Measurements from ENCODE around the gene ZBTB7B. TPM values are rescaled to one million over a fixed set of nuclear protein-coding genes. Genes with fewer than 3 reads are reported as not detected.

The ZBTB7B gene
- total RNA-seq, 1 donor from 2014 or later, result 80.4 TPM

DNA sequence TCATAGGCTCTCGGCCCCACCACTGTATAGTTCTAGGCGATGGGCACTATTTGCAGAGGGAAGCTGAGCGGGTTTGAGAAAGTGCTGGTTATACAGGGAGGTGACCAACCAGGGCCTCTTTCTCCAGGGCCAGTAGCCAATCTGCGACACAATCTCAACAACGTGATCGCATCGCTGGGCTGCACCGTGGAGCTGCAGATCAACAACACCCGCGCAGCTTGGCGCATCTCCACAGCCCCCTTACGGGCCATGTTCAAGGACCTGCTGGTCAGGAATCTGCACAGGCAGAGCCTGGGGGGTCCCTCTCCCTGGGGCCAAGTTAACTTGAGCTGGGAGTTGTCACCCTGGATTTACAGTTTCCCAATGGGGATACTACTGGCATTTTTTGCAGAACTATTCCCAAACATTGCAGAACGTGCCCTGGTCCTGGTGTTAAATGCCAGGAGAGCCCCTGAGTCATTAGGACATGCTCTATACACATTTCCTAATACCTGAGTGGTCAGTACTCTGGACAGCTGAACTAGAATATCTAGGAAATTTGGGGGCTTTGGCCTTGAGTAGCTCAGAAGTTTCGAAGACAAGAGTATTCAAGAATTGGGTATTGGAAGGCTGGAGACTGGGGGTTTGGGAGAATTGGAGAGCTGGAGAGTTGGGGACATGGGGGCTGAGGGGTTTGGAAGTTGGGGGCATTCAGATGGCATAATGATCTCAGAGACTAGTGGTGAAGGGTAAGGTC, 37.9 kb downstream of the ZBTB7B start:
- intact Hi-C loops (cut with DNase I), result no loop called here
- TF ChIP-seq, protein P1, sequence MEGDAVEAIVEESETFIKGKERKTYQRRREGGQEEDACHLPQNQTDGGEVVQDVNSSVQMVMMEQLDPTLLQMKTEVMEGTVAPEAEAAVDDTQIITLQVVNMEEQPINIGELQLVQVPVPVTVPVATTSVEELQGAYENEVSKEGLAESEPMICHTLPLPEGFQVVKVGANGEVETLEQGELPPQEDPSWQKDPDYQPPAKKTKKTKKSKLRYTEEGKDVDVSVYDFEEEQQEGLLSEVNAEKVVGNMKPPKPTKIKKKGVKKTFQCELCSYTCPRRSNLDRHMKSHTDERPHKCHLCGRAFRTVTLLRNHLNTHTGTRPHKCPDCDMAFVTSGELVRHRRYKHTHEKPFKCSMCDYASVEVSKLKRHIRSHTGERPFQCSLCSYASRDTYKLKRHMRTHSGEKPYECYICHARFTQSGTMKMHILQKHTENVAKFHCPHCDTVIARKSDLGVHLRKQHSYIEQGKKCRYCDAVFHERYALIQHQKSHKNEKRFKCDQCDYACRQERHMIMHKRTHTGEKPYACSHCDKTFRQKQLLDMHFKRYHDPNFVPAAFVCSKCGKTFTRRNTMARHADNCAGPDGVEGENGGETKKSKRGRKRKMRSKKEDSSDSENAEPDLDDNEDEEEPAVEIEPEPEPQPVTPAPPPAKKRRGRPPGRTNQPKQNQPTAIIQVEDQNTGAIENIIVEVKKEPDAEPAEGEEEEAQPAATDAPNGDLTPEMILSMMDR (IDR thresholded peaks at IDR 0.05), result no peak
- no peaks in the 10 kb centered on the region for H3K9me3 ChIP-seq

DNA sequence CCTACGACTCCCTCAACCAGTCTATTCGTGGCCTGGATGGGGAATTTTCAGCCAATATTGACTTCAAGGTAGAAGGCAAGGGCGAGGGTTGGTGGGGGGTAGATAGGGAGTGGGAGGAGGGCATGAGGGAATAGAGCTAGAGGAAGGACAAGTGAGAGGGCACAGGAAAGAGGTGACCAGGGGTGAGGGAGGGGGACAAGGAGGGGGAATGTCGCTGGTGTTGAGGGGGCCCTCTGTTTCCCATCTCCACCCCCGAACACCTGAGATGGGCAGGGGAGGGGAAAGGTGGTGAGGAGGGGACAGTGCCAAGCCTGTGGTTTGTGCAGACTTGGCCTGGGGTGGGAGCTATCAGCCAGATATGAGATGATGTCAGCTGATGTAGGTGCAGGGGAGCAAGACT, 40.2 kb downstream of the ZBTB7B start:
- H3K4me3 ChIP-seq, result no peak overlapping the region
- TF ChIP-seq, protein P1 (IDR thresholded peaks at IDR 0.05), result no peak
- no peak overlapping the region for H3K27ac ChIP-seq
- intact Hi-C loops (cut with DNase I), result no loop called here
- peaks cover 10% of the 10 kb centered on the region for H3K4me1 ChIP-seq
- H3K27me3 ChIP-seq, result no peaks in the 10 kb centered on the region
- no peaks in the 10 kb centered on the region for H3K36me3 ChIP-seq
- ATAC-seq, result no peak
- no peak for DNase-seq
- H3K9me3 ChIP-seq, result no peaks in the 10 kb centered on the region

More for the DNA sequence above, 37.9 kb downstream of the ZBTB7B start:
- ATAC-seq (no peak), DNase-seq (no peak)
- peaks cover 15% of the 10 kb centered on the region for H3K4me1 ChIP-seq
- no peaks in the 10 kb centered on the region for H3K36me3 ChIP-seq
- H3K27ac ChIP-seq, result no peak overlapping the region
- no peaks in the 10 kb centered on the region for H3K27me3 ChIP-seq
- no peak overlapping the region for H3K4me3 ChIP-seq

DNA sequence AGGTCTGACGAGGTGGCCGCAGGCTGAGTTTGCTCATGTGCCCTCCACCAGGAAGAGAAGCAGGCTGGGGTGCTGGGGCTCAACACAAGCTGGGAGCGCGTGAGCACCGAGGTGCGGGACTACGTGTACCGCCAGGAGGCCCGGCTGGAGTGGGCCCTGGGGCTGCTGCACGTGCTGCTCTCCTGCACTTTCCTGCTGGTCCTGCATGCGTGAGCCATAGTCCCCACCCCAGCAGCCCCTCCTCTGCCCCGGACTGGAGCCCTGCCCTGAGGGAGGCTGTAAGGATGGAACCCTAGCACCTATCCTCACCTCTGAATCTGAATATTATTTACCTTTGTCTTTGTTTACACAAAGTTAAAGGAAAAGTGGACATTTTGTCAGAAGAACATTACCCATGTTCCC, 40.7 kb downstream of the ZBTB7B start:
- intact Hi-C loops (cut with DNase I), result no loop called here
- DNase-seq, result no peak
- no peak for ATAC-seq
- peaks cover 10% of the 10 kb centered on the region for H3K4me1 ChIP-seq
- no peaks in the 10 kb centered on the region for H3K27me3 ChIP-seq
- H3K4me3 ChIP-seq, result no peak overlapping the region
- no peak overlapping the region for H3K27ac ChIP-seq
- H3K9me3 ChIP-seq, result no peaks in the 10 kb centered on the region
- no peaks in the 10 kb centered on the region for H3K36me3 ChIP-seq
- TF ChIP-seq, protein P1 (IDR thresholded peaks at IDR 0.05), result no peak

DNA sequence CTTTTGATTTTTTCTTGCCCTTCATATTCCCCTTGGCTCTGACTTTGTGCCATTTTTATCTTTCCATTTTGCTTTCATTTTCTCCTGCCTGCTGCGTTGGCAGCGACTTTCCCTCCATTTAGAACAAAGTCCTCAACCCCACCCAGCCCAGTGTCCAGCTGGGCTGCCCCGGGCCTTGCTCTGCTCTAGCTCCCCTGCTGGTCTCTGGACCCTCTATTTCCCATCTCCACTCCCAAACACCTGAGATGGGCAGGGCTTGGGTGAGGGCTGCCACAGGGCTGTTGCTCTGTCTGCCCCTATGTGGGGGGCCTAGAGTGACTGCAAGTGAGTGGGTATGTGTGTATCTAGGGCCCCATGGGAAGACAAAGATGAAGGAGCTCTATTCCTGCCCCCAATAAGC, 41.2 kb downstream of the ZBTB7B start:
- no peak overlapping the region for H3K4me3 ChIP-seq
- peaks cover 10% of the 10 kb centered on the region for H3K4me1 ChIP-seq
- no peaks in the 10 kb centered on the region for H3K36me3 ChIP-seq
- no peak for DNase-seq
- intact Hi-C loops (cut with DNase I), result no loop called here
- TF ChIP-seq, protein P1 (IDR thresholded peaks at IDR 0.05), result no peak
- ATAC-seq, result no peak
- no peaks in the 10 kb centered on the region for H3K27me3 ChIP-seq
- H3K9me3 ChIP-seq, result no peaks in the 10 kb centered on the region
- no peak overlapping the region for H3K27ac ChIP-seq

DNA sequence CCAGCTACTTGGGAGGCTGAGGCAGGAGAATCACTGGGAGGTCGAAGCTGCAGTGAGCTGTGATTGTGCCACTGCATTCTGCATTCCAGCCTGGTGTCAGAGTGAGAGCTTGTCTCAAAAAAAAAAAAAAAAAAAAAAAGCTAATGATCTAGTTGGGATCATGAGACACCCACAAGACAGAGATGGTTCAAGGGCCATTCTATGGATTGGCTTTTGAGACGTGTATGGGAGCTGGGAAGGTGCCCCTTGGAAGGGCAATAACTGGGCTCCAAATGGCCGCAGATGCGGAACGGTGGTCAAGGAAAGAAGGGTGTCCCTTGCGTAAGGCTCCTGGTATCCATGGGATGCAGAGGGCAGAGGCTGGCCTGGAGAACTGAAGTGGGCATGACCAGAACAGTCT, 41.8 kb downstream of the ZBTB7B start:
- ATAC-seq (no peak), DNase-seq (no peak)
- Histone ChIP-seq H3K9me3 (no peaks in the 10 kb centered on the region), H3K36me3 (no peaks in the 10 kb centered on the region), H3K4me1 (peaks cover 12% of the 10 kb centered on the region), H3K27me3 (no peaks in the 10 kb centered on the region), H3K27ac (peak overlapping the region; percentile 43), H3K4me3 (no peak overlapping the region)
- TF ChIP-seq, protein P1 (IDR thresholded peaks at IDR 0.05), result no peak
- intact Hi-C loops (cut with DNase I), result no loop called here
